GM18520 (cell line): ENCODE measurements around the gene GPHN.
"Not testable (repeated sequence)": the region's sequence is repeated elsewhere in the genome, so short reads cannot be mapped to it uniquely, and the experiment has no call there.

Experiments
- ATAC-seq: cut with Tn5 transposase; IDR thresholded peaks from one replicate; pipeline ENCODE4 v1.9.1; 2021; ENCODE audit not compliant: unreplicated experiment

The GPHN gene

GRCh38 chr14:66758031-66758613 lies 250.2 kb downstream of the GPHN start:
- no peak for ATAC-seq

GRCh38 chr14:66772146-66772545 lies 264.2 kb downstream of the GPHN start:
- ATAC-seq = no peak

GRCh38 chr14:66782853-66783252 lies 274.9 kb downstream of the GPHN start:
- no peak for ATAC-seq

GRCh38 chr14:66790101-66790500 lies 282.2 kb downstream of the GPHN start:
- no peak for ATAC-seq

GRCh38 chr14:66802962-66803361 lies 295.0 kb downstream of the GPHN start:
- ATAC-seq = no peak

GRCh38 chr14:66804141-66804540 lies 296.2 kb downstream of the GPHN start:
- ATAC-seq = no peak

- ATAC-seq = no peak
Observed at GRCh38 chr14:66813636-66814035, 305.7 kb downstream of the GPHN start.

- ATAC-seq = no peak
Observed at GRCh38 chr14:66815687-66816086, 307.7 kb downstream of the GPHN start.

- no peak for ATAC-seq
Observed at GRCh38 chr14:66824251-66824650, 316.3 kb downstream of the GPHN start.

- ATAC-seq = no peak
Observed at GRCh38 chr14:66827182-66827581, 319.2 kb downstream of the GPHN start.

- ATAC-seq = no peak
Observed at GRCh38 chr14:66831173-66831572, 323.2 kb downstream of the GPHN start.

GRCh38 chr14:66833816-66834215 lies 325.9 kb downstream of the GPHN start:
- no peak for ATAC-seq

- not testable (repeated sequence) for ATAC-seq
Observed at GRCh38 chr14:66837436-66837835, 329.5 kb downstream of the GPHN start.

- ATAC-seq = no peak
Observed at GRCh38 chr14:66842911-66843512, 335.1 kb downstream of the GPHN start.

- no peak for ATAC-seq
Observed at GRCh38 chr14:66850258-66850888, 342.4 kb downstream of the GPHN start.

- no peak for ATAC-seq
Observed at GRCh38 chr14:66853311-66853710, 345.4 kb downstream of the GPHN start.

- ATAC-seq = no peak
Observed at GRCh38 chr14:66857867-66858266, 349.9 kb downstream of the GPHN start.

- ATAC-seq = no peak
Observed at GRCh38 chr14:66859063-66859671, 351.2 kb downstream of the GPHN start.

GRCh38 chr14:66881596-66881995 lies 373.6 kb downstream of the GPHN start:
- ATAC-seq = no peak

- no peak for ATAC-seq
Observed at GRCh38 chr14:66884149-66884548, 376.2 kb downstream of the GPHN start.

GRCh38 chr14:66900719-66901118 lies 392.8 kb downstream of the GPHN start:
- no peak for ATAC-seq

- ATAC-seq = no peak
Observed at GRCh38 chr14:66910311-66910840, 402.4 kb downstream of the GPHN start.
